Measurements from ENCODE around the gene ZNF786.
"Not testable (repeated sequence)": the region's sequence is repeated elsewhere in the genome, so short reads cannot be mapped to it uniquely, and the experiment has no call there.

ZNF786 gene

GRCh38 chr7:149048805-149049204 is 41.7 kb downstream of the ZNF786 start:
- TF ChIP-seq, protein P1, sequence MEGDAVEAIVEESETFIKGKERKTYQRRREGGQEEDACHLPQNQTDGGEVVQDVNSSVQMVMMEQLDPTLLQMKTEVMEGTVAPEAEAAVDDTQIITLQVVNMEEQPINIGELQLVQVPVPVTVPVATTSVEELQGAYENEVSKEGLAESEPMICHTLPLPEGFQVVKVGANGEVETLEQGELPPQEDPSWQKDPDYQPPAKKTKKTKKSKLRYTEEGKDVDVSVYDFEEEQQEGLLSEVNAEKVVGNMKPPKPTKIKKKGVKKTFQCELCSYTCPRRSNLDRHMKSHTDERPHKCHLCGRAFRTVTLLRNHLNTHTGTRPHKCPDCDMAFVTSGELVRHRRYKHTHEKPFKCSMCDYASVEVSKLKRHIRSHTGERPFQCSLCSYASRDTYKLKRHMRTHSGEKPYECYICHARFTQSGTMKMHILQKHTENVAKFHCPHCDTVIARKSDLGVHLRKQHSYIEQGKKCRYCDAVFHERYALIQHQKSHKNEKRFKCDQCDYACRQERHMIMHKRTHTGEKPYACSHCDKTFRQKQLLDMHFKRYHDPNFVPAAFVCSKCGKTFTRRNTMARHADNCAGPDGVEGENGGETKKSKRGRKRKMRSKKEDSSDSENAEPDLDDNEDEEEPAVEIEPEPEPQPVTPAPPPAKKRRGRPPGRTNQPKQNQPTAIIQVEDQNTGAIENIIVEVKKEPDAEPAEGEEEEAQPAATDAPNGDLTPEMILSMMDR (IDR thresholded peaks at IDR 0.05; ENCODE audit: extremely low read depth, missing control alignments): no peak
- DNase-seq (ENCODE audit: low spot score): no peak

DNA sequence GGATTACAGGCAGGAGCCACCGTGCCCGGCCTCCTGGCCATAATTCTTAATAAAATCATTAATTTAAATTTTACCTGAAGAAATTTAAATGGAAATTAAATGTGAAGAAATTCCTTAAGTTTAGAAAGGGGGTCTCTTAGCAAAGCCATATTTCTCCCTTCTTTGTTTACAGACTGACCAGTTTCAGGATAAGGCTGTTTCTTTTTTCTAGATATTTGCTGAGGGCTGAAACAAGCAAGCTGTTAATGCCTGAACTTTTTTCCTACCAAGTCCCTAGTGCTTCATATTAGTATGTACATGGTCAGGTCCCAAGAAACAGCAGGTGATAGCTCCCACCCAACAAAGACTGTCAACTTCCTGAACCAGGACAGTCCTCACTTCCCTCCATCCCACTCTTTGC is 44.1 kb downstream of the ZNF786 start:
- TF ChIP-seq, protein P1 (IDR thresholded peaks at IDR 0.05; ENCODE audit: extremely low read depth, missing control alignments): no peak
- no peak for DNase-seq (ENCODE audit: low spot score)

GRCh38 chr7:149043936-149044335 is 46.6 kb downstream of the ZNF786 start:
- TF ChIP-seq, protein P1 (IDR thresholded peaks at IDR 0.05; ENCODE audit: extremely low read depth, missing control alignments): no peak
- no peak for DNase-seq (ENCODE audit: low spot score)

DNA sequence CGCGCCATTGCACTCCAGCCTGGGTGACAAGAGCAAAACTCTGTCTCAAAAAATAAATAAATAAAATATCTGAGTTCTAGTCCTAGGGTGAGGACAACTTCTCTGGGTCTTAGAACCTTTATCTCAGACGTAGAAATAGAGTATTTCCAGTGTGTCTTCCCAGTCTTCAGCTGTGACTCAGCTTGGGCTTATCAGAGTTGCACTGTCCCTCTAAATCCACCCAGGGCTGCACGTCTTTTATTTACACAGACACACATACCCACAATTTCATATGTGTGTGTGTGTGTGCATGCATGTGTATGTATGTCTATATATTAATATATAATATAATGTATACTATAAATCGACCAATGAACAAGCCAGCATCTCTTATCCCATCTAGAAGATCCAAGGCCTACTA is 49.2 kb downstream of the ZNF786 start:
- DNase-seq (ENCODE audit: low spot score): no peak
- TF ChIP-seq, protein P1 (IDR thresholded peaks at IDR 0.05; ENCODE audit: extremely low read depth, missing control alignments): no peak

DNA sequence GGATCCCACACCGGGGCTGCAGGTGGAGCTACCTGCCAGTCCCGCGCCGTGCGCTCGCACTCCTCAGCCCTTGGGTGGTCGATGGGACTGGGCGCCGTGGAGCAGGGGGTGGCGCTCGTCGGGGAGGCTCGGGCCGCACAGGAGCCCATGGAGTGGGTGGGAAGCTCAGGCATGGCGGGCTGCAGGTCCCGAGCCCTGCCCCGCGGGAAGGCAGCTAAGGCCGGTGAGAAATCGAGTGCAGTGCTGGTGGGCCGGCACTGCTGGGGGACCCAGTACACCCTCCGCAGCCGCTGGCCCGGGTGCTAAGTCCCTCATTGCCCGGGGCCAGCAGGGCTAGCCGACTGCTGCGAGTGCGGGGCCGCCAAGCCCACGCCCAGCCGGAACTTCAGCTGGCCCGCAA is 51.9 kb downstream of the ZNF786 start:
- DNase-seq (ENCODE audit: low spot score): not testable (repeated sequence)

GRCh38 chr7:149036676-149037075 is 53.8 kb downstream of the ZNF786 start:
- TF ChIP-seq, protein P1 (IDR thresholded peaks at IDR 0.05; ENCODE audit: extremely low read depth, missing control alignments): no peak
- no peak for DNase-seq (ENCODE audit: low spot score)

DNA sequence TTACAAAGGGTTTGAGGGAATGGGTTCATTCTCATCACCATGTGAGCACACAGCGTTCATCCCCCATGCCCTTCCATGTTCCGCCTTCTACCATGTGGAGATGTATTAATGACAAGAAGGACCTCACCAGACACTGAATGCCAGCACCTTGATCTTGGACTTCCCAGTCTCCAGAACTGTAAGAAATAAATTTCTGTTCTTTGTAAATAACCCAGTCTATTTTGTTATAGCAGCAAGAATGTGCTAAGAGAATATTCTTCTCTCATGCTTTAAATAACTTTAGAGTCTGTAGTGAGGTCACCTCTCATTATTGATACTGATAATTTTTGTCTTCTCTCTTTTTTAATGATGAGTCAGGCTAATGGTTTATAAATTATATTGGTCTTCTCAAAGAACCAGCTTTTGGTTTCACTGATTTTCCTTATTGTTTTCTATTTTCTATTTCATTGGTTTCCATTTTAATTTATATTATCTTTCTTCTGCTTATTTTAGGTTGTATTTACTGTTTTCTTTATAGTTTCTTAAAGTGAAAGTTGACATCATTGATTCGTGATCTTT is 59.1 kb downstream of the ZNF786 start:
- no peak for DNase-seq (ENCODE audit: low spot score)
- TF ChIP-seq, protein P1 (IDR thresholded peaks at IDR 0.05; ENCODE audit: extremely low read depth, missing control alignments): no peak

GRCh38 chr7:149030439-149030838 is 60.1 kb downstream of the ZNF786 start:
- DNase-seq (ENCODE audit: low spot score): not testable (repeated sequence)
